Measurements from ENCODE around the gene PDZD8. TPM values are rescaled to one million over a fixed set of nuclear protein-coding genes. Genes with fewer than 3 reads are reported as not detected.

PDZD8 gene
- total and polyA plus RNA-seq, 2 donors (not counting 1 experiment from before 2014, with no cell fraction given): 15.4 to 34.6 TPM

GRCh38 chr10:117391436-117392205, 16.4 kb upstream of the PDZD8 start:
- no peak overlapping the region for H3K4me2 ChIP-seq (ENCODE audit: extremely low read depth, insufficient read depth, low read length)
- TF ChIP-seq CTCF (conservative IDR thresholded peaks at IDR 0.05 in 1 of 2, IDR thresholded peaks at IDR 0.05 in 1 of 2; ENCODE audit: low read depth in 1 of 2, low read length in 2 of 2) (no peak), EZH2 (IDR thresholded peaks at IDR 0.05; ENCODE audit: low read length, missing control alignments) (no peak)
- peak in 1 of 2 donors; percentile 84 for DNase-seq (ENCODE audit: low read depth in 2 of 2)
- H3K4me3 ChIP-seq (replicated peaks in 1 of 4; ENCODE audit: control extremely low read depth in 1 of 4, insufficient read depth in 1 of 4, low read depth in 3 of 4, low read length in 4 of 4): no peak overlapping the region
- H3K27ac ChIP-seq (ENCODE audit: insufficient read depth, low read length): no peak overlapping the region
- peaks cover 5% of the 10 kb centered on the region for H3K27me3 ChIP-seq (ENCODE audit: control insufficient read depth, insufficient read depth, low read length)
- no peaks in the 10 kb centered on the region for H3K4me1 ChIP-seq (ENCODE audit: control insufficient read depth, extremely low read depth, insufficient read depth, low read length)
- H3K9ac ChIP-seq (ENCODE audit: insufficient read depth, low read length): no peak overlapping the region
- H3K36me3 ChIP-seq (ENCODE audit: control insufficient read depth, insufficient read depth, low read length): no peaks in the 10 kb centered on the region
- H2AFZ ChIP-seq (ENCODE audit: low read length): no peak overlapping the region
- no peaks in the 10 kb centered on the region for H3K9me3 ChIP-seq (ENCODE audit: control insufficient read depth, insufficient read depth, low read depth, low read length)
- no peaks in the 10 kb centered on the region for H3K79me2 ChIP-seq (ENCODE audit: control insufficient read depth, insufficient read depth, low read length)
- H4K20me1 ChIP-seq (ENCODE audit: control insufficient read depth, extremely low read depth, insufficient read depth, low read length): no peaks in the 10 kb centered on the region

DNA sequence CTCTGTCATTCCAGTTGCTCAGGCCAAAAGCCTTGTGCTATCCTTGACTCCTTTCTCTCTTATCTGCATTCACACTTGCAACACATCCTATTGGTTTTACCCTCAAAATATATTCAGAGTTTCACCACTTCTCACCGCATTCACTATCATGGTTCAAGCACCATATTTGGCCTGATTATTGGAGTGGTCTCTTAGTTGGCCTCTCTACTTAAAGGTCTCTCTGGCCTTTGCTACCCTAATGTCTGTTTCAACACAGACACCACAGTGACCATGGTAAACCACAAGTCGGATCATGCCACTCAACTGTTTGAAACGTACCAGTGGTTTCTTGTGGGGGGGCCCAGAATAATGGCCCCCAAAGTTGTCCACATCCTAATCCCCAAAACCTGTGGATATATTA, 15.2 kb upstream of the PDZD8 start:
- Histone ChIP-seq H3K4me3 (replicated peaks in 1 of 4; ENCODE audit: control extremely low read depth in 1 of 4, insufficient read depth in 1 of 4, low read depth in 3 of 4, low read length in 4 of 4) (no peak overlapping the region), H3K27me3 (ENCODE audit: control insufficient read depth, insufficient read depth, low read length) (peaks cover 5% of the 10 kb centered on the region), H2AFZ (ENCODE audit: low read length) (no peak overlapping the region), H3K27ac (ENCODE audit: insufficient read depth, low read length) (no peak overlapping the region), H3K36me3 (ENCODE audit: control insufficient read depth, insufficient read depth, low read length) (no peaks in the 10 kb centered on the region), H3K4me2 (ENCODE audit: extremely low read depth, insufficient read depth, low read length) (no peak overlapping the region), H4K20me1 (ENCODE audit: control insufficient read depth, extremely low read depth, insufficient read depth, low read length) (no peaks in the 10 kb centered on the region), H3K9me3 (ENCODE audit: control insufficient read depth, insufficient read depth, low read depth, low read length) (no peaks in the 10 kb centered on the region), H3K9ac (ENCODE audit: insufficient read depth, low read length) (no peak overlapping the region), H3K4me1 (ENCODE audit: control insufficient read depth, extremely low read depth, insufficient read depth, low read length) (no peaks in the 10 kb centered on the region), H3K79me2 (ENCODE audit: control insufficient read depth, insufficient read depth, low read length) (no peaks in the 10 kb centered on the region)
- no peak for DNase-seq (ENCODE audit: low read depth in 2 of 2)
- TF ChIP-seq CTCF (conservative IDR thresholded peaks at IDR 0.05 in 1 of 2, IDR thresholded peaks at IDR 0.05 in 1 of 2; ENCODE audit: low read depth in 1 of 2, low read length in 2 of 2) (no peak), EZH2 (IDR thresholded peaks at IDR 0.05; ENCODE audit: low read length, missing control alignments) (no peak)

DNA sequence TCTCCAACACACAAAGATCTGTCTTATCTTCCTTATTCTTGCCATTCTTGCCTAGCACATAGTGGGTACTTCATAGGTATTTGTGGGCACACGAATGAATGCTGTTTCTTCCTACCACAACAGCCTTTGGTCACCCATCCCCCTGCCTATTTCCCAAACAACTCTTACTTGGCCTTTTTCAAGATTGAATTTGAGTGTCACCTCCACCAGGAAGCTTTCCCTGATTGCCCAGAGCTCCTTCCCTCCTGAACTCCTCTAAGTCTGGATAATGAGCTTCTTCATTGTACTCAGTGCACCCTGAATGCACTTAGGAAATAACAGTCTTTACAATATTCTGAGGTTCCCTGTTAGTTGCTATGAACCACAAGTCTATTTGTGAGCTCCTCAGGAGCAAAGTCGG, 11.6 kb upstream of the PDZD8 start:
- Histone ChIP-seq H3K9ac (ENCODE audit: insufficient read depth, low read length) (no peak overlapping the region), H3K4me3 (replicated peaks in 1 of 4; ENCODE audit: control extremely low read depth in 1 of 4, insufficient read depth in 1 of 4, low read depth in 3 of 4, low read length in 4 of 4) (no peak overlapping the region), H3K36me3 (ENCODE audit: control insufficient read depth, insufficient read depth, low read length) (no peaks in the 10 kb centered on the region), H3K79me2 (ENCODE audit: control insufficient read depth, insufficient read depth, low read length) (no peaks in the 10 kb centered on the region), H3K27me3 (ENCODE audit: control insufficient read depth, insufficient read depth, low read length) (peaks cover 5% of the 10 kb centered on the region), H2AFZ (ENCODE audit: low read length) (no peak overlapping the region), H3K4me2 (ENCODE audit: extremely low read depth, insufficient read depth, low read length) (no peak overlapping the region), H3K9me3 (ENCODE audit: control insufficient read depth, insufficient read depth, low read depth, low read length) (no peaks in the 10 kb centered on the region), H3K4me1 (ENCODE audit: control insufficient read depth, extremely low read depth, insufficient read depth, low read length) (no peaks in the 10 kb centered on the region), H3K27ac (ENCODE audit: insufficient read depth, low read length) (no peak overlapping the region), H4K20me1 (ENCODE audit: control insufficient read depth, extremely low read depth, insufficient read depth, low read length) (no peaks in the 10 kb centered on the region)
- DNase-seq (ENCODE audit: low read depth in 2 of 2): no peak
- TF ChIP-seq CTCF (conservative IDR thresholded peaks at IDR 0.05 in 1 of 2, IDR thresholded peaks at IDR 0.05 in 1 of 2; ENCODE audit: low read depth in 1 of 2, low read length in 2 of 2) (no peak), EZH2 (IDR thresholded peaks at IDR 0.05; ENCODE audit: low read length, missing control alignments) (no peak)

Data from fibroblast of lung (primary cell).